Measurements from ENCODE around the gene JADE1.
A peak's percentile ranks its signal among the peaks of the same experiment; 100 is the strongest.

The JADE1 gene

GRCh38 chr4:128782076-128782715, 27.3 kb upstream of the JADE1 start:
- no peaks in the 10 kb centered on the region for H4K20me1 ChIP-seq (ENCODE audit: insufficient read depth, low read length, poor library complexity, severe bottlenecking)
- H3K79me2 ChIP-seq (ENCODE audit: insufficient read depth, low read length) = no peaks in the 10 kb centered on the region
- H3K36me3 ChIP-seq (ENCODE audit: insufficient read depth, low read length) = no peaks in the 10 kb centered on the region
- no peak overlapping the region for H3K4me3 ChIP-seq (ENCODE audit: low read length, poor library complexity, severe bottlenecking)
- H3K4me2 ChIP-seq (ENCODE audit: low read depth, low read length, poor library complexity, severe bottlenecking) = no peak overlapping the region
- H3K27me3 ChIP-seq (ENCODE audit: insufficient read depth, low read length, poor library complexity, severe bottlenecking) = no peaks in the 10 kb centered on the region
- H3F3A ChIP-seq (ENCODE audit: low read depth) = no peaks in the 10 kb centered on the region
- H2AFZ ChIP-seq (ENCODE audit: low read length) = no peak overlapping the region
- no peaks in the 10 kb centered on the region for H3K9me3 ChIP-seq (ENCODE audit: insufficient read depth, low read depth, low read length)
- no peaks in the 10 kb centered on the region for H3K4me1 ChIP-seq (ENCODE audit: insufficient read depth, low read length, poor library complexity, severe bottlenecking)
- no peak for TF ChIP-seq EZH2phosphoT487 (IDR thresholded peaks at IDR 0.05; ENCODE audit: borderline replicate concordance)
- peak; percentile 58 for TF ChIP-seq CTCF (conservative IDR thresholded peaks at IDR 0.05; ENCODE audit: low read length)
- no peak overlapping the region for H3K9ac ChIP-seq (ENCODE audit: low read depth, low read length, poor library complexity, severe bottlenecking)
- H3K9me2 ChIP-seq (replicated peaks; ENCODE audit: low read depth, low read length) = no peaks in the 10 kb centered on the region

GRCh38 chr4:128782875-128783614, 26.5 kb upstream of the JADE1 start:
- no peak overlapping the region for H3K9ac ChIP-seq (ENCODE audit: low read depth, low read length, poor library complexity, severe bottlenecking)
- H3K9me3 ChIP-seq (ENCODE audit: insufficient read depth, low read depth, low read length) = no peaks in the 10 kb centered on the region
- no peak overlapping the region for H3K4me2 ChIP-seq (ENCODE audit: low read depth, low read length, poor library complexity, severe bottlenecking)
- H3K4me1 ChIP-seq (ENCODE audit: insufficient read depth, low read length, poor library complexity, severe bottlenecking) = no peaks in the 10 kb centered on the region
- H2AFZ ChIP-seq (ENCODE audit: low read length) = no peak overlapping the region
- H3K79me2 ChIP-seq (ENCODE audit: insufficient read depth, low read length) = no peaks in the 10 kb centered on the region
- TF ChIP-seq CTCF (conservative IDR thresholded peaks at IDR 0.05; ENCODE audit: low read length) = no peak
- H3K9me2 ChIP-seq (replicated peaks; ENCODE audit: low read depth, low read length) = no peaks in the 10 kb centered on the region
- no peaks in the 10 kb centered on the region for H3K36me3 ChIP-seq (ENCODE audit: insufficient read depth, low read length)
- no peaks in the 10 kb centered on the region for H3K27me3 ChIP-seq (ENCODE audit: insufficient read depth, low read length, poor library complexity, severe bottlenecking)
- H3K4me3 ChIP-seq (ENCODE audit: low read length, poor library complexity, severe bottlenecking) = no peak overlapping the region
- H4K20me1 ChIP-seq (ENCODE audit: insufficient read depth, low read length, poor library complexity, severe bottlenecking) = no peaks in the 10 kb centered on the region
- no peaks in the 10 kb centered on the region for H3F3A ChIP-seq (ENCODE audit: low read depth)

GRCh38 chr4:128787509-128788311, 21.8 kb upstream of the JADE1 start:
- Histone ChIP-seq H3K9me3 (ENCODE audit: insufficient read depth, low read depth, low read length) (no peaks in the 10 kb centered on the region), H3K9me2 (replicated peaks; ENCODE audit: low read depth, low read length) (no peaks in the 10 kb centered on the region), H3K4me2 (ENCODE audit: low read depth, low read length, poor library complexity, severe bottlenecking) (no peak overlapping the region), H2AFZ (ENCODE audit: low read length) (no peak overlapping the region), H4K20me1 (ENCODE audit: insufficient read depth, low read length, poor library complexity, severe bottlenecking) (no peaks in the 10 kb centered on the region), H3K4me1 (ENCODE audit: insufficient read depth, low read length, poor library complexity, severe bottlenecking) (no peaks in the 10 kb centered on the region), H3K36me3 (ENCODE audit: insufficient read depth, low read length) (no peaks in the 10 kb centered on the region), H3K9ac (ENCODE audit: low read depth, low read length, poor library complexity, severe bottlenecking) (no peak overlapping the region), H3K4me3 (ENCODE audit: low read length, poor library complexity, severe bottlenecking) (no peak overlapping the region), H3F3A (ENCODE audit: low read depth) (no peaks in the 10 kb centered on the region), H3K79me2 (ENCODE audit: insufficient read depth, low read length) (no peaks in the 10 kb centered on the region), H3K27me3 (ENCODE audit: insufficient read depth, low read length, poor library complexity, severe bottlenecking) (no peaks in the 10 kb centered on the region)
- no peak for TF ChIP-seq EZH2phosphoT487 (IDR thresholded peaks at IDR 0.05; ENCODE audit: borderline replicate concordance)
- no peak for TF ChIP-seq CTCF (conservative IDR thresholded peaks at IDR 0.05; ENCODE audit: low read length)
